ENCODE results near the gene DNAI4.

DNA sequence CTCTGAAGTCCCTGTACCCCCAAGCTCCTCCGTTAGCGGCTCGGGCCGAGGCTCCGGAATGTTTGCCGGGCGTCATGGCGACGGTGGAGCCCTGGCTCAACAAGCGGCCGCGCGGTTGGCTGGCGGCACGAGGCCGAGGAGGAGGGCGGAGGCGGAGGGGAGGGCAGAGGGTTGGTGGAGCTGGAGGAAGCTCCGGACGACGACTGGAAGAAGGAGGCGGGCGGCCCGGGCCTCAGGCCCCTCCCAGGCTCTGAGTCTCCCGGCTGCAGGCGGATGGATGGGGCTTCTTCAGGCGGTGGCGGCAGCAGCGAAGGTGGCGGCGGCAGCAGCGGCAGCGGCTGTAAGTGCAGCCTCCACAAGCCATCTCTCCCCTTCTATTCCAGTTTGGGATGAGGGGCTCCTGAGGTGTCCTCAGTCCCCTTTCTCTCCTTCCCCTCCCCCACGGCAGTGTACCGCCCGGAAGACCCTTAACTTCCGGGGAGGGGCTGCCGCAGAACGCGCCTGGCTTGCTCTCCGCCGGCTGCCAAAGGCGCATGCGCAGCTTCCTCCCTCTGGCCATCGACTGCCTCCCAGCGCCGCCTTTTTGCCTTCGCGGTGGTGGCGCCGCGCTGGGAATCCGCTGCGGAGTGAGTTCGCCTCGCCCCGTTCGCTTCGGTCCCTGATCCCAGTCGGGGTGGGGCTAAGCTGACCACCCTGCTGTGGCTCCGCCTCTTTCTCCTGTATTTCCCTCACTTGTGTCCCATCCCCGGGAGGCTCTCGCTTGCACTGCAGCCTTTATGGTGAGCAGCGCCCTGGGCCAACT, at the start of gene DNAI4, which contains the start of gene MIER1:
- TF ChIP-seq SIX5 (IDR thresholded peaks at IDR 0.05; ENCODE audit: low read depth, low read length): no peak
- TF ChIP-seq GABPA (IDR thresholded peaks at IDR 0.05; ENCODE audit: borderline replicate concordance, insufficient read depth, low read length): 0 out of 2 replicates have a peak, but pooled peaks have one; percentile 37
- TF ChIP-seq, protein P1, sequence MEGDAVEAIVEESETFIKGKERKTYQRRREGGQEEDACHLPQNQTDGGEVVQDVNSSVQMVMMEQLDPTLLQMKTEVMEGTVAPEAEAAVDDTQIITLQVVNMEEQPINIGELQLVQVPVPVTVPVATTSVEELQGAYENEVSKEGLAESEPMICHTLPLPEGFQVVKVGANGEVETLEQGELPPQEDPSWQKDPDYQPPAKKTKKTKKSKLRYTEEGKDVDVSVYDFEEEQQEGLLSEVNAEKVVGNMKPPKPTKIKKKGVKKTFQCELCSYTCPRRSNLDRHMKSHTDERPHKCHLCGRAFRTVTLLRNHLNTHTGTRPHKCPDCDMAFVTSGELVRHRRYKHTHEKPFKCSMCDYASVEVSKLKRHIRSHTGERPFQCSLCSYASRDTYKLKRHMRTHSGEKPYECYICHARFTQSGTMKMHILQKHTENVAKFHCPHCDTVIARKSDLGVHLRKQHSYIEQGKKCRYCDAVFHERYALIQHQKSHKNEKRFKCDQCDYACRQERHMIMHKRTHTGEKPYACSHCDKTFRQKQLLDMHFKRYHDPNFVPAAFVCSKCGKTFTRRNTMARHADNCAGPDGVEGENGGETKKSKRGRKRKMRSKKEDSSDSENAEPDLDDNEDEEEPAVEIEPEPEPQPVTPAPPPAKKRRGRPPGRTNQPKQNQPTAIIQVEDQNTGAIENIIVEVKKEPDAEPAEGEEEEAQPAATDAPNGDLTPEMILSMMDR (IDR thresholded peaks at IDR 0.05; ENCODE audit: control extremely low read depth in 1 of 3, insufficient read depth in 1 of 3, low read depth in 1 of 3, low read length in 3 of 3): no peak
- TF ChIP-seq BRCA1 (IDR thresholded peaks at IDR 0.05; ENCODE audit: low read depth, low read length): no peak

All from H1 (cell line).